SK-N-SH treated with all-trans-retinoic acid at 6 μM for 48 hours (cell line): ENCODE results near the gene FBXO45.
A peak's percentile ranks its signal among the peaks of the same experiment; 100 is the strongest.

ENCODE experiments used
- ATAC-seq: fragments of 200-7000 bp; cut with Tn5 transposase; 3 replicates; pipeline ENCODE4 v1.9.1; 2020; ENCODE audit warnings: mild to moderate bottlenecking, moderate library complexity
- ARNTL ChIP-seq: fragments of 450-650 bp; formaldehyde crosslinking; IDR thresholded peaks from 2 replicates; pipeline ENCODE4 v1.5.0; 2020; ENCODE audit warnings: low read depth, mild to moderate bottlenecking, moderate library complexity, borderline replicate concordance
- BACH2 ChIP-seq: fragments of 250-450 bp; sonication (Bioruptor Pico); IDR thresholded peaks from 2 replicates; pipeline ENCODE4 v1.9.0; 2021; ENCODE audit warnings: mild to moderate bottlenecking, borderline replicate concordance
- CSDC2 ChIP-seq: fragments of 250-450 bp; sonication (Bioruptor Pico); IDR thresholded peaks from 2 replicates; pipeline ENCODE4 v1.5.0; 2020; ENCODE audit warnings: mild to moderate bottlenecking, moderate library complexity
- ESRRG ChIP-seq: fragments of 250-450 bp; sonication (Bioruptor Pico); IDR thresholded peaks from 2 replicates; pipeline ENCODE4 v1.6.1; 2021; ENCODE audit warnings: mild to moderate bottlenecking
- GLIS3 ChIP-seq: fragments of 250-450 bp; sonication (Bioruptor Pico); IDR thresholded peaks from 2 replicates; pipeline ENCODE4 v1.5.0; 2020; ENCODE audit warnings: mild to moderate bottlenecking, moderate library complexity
- ISL1 ChIP-seq: fragments of 250-450 bp; sonication (Bioruptor Pico); IDR thresholded peaks from 2 replicates; pipeline ENCODE4 v2.1.2; 2022; ENCODE audit warnings: mild to moderate bottlenecking, moderate library complexity
- PPARA ChIP-seq: fragments of 250-450 bp; sonication (Bioruptor Pico); IDR thresholded peaks from 2 replicates; pipeline ENCODE4 v1.5.0; 2020; ENCODE audit warnings: mild to moderate bottlenecking, borderline replicate concordance
- RARB ChIP-seq: fragments of 250-450 bp; sonication (Bioruptor Pico); IDR thresholded peaks from 2 replicates; pipeline ENCODE4 v1.8.0; 2021; ENCODE audit warnings: mild to moderate bottlenecking, moderate library complexity
- SNAI2 ChIP-seq: fragments of 250-450 bp; sonication (Bioruptor Pico); IDR thresholded peaks from 2 replicates; pipeline ENCODE4 v1.5.0; 2020; ENCODE audit warnings: mild to moderate bottlenecking, moderate library complexity
- TCF4 ChIP-seq: fragments of 250-450 bp; sonication (Bioruptor Pico); IDR thresholded peaks from 2 replicates; pipeline ENCODE4 v1.8.0; 2021; ENCODE audit warnings: mild to moderate bottlenecking, moderate library complexity, borderline replicate concordance
- TOX ChIP-seq: fragments of 250-450 bp; sonication (Bioruptor Pico); IDR thresholded peaks from 2 replicates; pipeline ENCODE4 v1.8.0; 2021; ENCODE audit warnings: mild to moderate bottlenecking, moderate library complexity, borderline replicate concordance
- ZC3H10 ChIP-seq: fragments of 250-450 bp; sonication (Bioruptor Pico); IDR thresholded peaks from 2 replicates; pipeline ENCODE4 v1.5.1; 2021; ENCODE audit warnings: mild to moderate bottlenecking, moderate library complexity
- ZFP3 ChIP-seq: fragments of 250-450 bp; sonication (Bioruptor Pico); IDR thresholded peaks from 2 replicates; pipeline ENCODE4 v1.5.0; 2020; ENCODE audit warnings: mild to moderate bottlenecking, moderate library complexity
- ZFP30 ChIP-seq: fragments of 450-650 bp; formaldehyde crosslinking; IDR thresholded peaks from 2 replicates; pipeline ENCODE4 v1.5.0; 2022; ENCODE audit warnings: mild to moderate bottlenecking, moderate library complexity
- ZNF565 ChIP-seq: fragments of 450-650 bp; formaldehyde crosslinking; conservative IDR thresholded peaks from 2 replicates; pipeline ENCODE4 v1.5.0; 2020; ENCODE audit warnings: low read depth, mild to moderate bottlenecking, moderate library complexity
- ZNF70 ChIP-seq: fragments of 450-650 bp; formaldehyde crosslinking; IDR thresholded peaks from 2 replicates; pipeline ENCODE4 v1.5.0; 2020; ENCODE audit warnings: mild to moderate bottlenecking, moderate library complexity
- TF ChIP-seq, protein P1 (sequence below): fragments of 250-450 bp; sonication (Bioruptor Pico); IDR thresholded peaks from 2 replicates; pipeline ENCODE4 v1.5.0; 2020; ENCODE audit warnings: mild to moderate bottlenecking, moderate library complexity
- TF ChIP-seq, protein P2 (sequence below): fragments of 250-450 bp; sonication (Bioruptor Pico); IDR thresholded peaks from 2 replicates; pipeline ENCODE4 v1.8.0; 2021; ENCODE audit warnings: low read depth, mild to moderate bottlenecking, moderate library complexity, borderline replicate concordance
- TF ChIP-seq, protein P3 (sequence below): fragments of 250-450 bp; sonication (Bioruptor Pico); IDR thresholded peaks from 2 replicates; pipeline ENCODE4 v1.8.0; 2020; ENCODE audit warnings: mild to moderate bottlenecking, moderate library complexity, borderline replicate concordance
- TF ChIP-seq, protein P4 (sequence below): fragments of 250-450 bp; sonication (Bioruptor Pico); IDR thresholded peaks from 2 replicates; pipeline ENCODE4 v1.5.1; 2021; ENCODE audit warnings: mild to moderate bottlenecking, moderate library complexity

FBXO45 gene

DNA sequence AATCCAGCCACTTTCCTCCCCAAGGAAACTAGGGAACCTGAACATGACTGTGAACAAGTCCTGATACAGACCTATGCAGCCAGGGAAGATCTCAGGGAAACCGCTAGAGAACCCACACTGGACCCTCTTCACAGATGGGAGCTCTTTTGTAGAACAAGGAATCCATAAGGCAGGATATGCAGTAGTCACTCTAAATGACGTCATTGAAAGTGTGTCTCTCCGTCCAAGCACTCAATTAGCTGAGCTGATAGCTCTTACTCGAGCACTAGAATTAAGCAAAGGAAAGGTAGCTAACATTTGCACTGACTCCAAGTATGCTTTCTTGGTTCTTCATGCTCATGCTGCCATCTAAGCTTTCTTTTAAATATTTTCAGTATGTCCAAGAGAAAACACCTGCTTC, 43.3 kb upstream of the FBXO45 start:
- TF ChIP-seq, protein P1, sequence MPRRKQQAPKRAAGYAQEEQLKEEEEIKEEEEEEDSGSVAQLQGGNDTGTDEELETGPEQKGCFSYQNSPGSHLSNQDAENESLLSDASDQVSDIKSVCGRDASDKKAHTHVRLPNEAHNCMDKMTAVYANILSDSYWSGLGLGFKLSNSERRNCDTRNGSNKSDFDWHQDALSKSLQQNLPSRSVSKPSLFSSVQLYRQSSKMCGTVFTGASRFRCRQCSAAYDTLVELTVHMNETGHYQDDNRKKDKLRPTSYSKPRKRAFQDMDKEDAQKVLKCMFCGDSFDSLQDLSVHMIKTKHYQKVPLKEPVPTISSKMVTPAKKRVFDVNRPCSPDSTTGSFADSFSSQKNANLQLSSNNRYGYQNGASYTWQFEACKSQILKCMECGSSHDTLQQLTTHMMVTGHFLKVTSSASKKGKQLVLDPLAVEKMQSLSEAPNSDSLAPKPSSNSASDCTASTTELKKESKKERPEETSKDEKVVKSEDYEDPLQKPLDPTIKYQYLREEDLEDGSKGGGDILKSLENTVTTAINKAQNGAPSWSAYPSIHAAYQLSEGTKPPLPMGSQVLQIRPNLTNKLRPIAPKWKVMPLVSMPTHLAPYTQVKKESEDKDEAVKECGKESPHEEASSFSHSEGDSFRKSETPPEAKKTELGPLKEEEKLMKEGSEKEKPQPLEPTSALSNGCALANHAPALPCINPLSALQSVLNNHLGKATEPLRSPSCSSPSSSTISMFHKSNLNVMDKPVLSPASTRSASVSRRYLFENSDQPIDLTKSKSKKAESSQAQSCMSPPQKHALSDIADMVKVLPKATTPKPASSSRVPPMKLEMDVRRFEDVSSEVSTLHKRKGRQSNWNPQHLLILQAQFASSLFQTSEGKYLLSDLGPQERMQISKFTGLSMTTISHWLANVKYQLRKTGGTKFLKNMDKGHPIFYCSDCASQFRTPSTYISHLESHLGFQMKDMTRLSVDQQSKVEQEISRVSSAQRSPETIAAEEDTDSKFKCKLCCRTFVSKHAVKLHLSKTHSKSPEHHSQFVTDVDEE (CRISPR knock-in tag), result no peak
- TF ChIP-seq, protein P2, sequence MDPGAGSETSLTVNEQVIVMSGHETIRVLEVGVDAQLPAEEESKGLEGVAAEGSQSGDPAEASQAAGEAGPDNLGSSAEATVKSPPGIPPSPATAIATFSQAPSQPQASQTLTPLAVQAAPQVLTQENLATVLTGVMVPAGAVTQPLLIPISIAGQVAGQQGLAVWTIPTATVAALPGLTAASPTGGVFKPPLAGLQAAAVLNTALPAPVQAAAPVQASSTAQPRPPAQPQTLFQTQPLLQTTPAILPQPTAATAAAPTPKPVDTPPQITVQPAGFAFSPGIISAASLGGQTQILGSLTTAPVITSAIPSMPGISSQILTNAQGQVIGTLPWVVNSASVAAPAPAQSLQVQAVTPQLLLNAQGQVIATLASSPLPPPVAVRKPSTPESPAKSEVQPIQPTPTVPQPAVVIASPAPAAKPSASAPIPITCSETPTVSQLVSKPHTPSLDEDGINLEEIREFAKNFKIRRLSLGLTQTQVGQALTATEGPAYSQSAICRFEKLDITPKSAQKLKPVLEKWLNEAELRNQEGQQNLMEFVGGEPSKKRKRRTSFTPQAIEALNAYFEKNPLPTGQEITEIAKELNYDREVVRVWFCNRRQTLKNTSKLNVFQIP (CRISPR knock-in tag), result no peak
- TF ChIP-seq ISL1 (CRISPR knock-in tag) (no peak), ZFP30 (no peak)
- TF ChIP-seq, protein P3, sequence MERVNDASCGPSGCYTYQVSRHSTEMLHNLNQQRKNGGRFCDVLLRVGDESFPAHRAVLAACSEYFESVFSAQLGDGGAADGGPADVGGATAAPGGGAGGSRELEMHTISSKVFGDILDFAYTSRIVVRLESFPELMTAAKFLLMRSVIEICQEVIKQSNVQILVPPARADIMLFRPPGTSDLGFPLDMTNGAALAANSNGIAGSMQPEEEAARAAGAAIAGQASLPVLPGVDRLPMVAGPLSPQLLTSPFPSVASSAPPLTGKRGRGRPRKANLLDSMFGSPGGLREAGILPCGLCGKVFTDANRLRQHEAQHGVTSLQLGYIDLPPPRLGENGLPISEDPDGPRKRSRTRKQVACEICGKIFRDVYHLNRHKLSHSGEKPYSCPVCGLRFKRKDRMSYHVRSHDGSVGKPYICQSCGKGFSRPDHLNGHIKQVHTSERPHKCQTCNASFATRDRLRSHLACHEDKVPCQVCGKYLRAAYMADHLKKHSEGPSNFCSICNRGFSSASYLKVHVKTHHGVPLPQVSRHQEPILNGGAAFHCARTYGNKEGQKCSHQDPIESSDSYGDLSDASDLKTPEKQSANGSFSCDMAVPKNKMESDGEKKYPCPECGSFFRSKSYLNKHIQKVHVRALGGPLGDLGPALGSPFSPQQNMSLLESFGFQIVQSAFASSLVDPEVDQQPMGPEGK, result no peak
- no peak for ATAC-seq

DNA sequence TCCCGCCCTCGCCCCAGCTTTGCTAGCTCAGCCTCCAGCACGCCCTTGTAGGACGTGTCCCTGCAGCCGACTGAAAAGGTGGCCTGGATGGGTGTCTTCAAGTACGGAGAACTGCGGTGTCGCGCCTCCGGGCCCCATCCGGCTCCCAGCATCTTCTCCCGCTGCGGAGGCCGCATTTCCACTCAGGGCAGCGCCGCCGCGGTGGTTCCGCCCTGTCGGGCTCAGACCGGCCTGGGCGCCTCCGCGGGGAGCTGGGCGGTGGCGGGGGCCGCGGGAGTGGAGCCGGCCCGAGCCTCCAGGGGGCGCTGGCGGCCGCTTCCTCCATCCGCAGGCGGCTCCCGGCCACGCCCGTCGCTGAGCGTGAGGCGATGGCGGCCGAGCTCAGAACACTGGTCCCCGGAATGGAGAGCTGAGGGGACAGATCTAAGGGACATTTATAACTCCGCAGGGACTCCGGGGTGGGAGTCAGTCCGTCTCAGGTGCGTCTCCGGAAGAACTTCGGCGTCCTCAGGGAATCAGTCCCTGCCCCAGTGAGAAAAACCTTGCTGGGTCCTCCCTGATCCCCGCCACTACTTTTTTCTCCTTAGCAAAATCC, 39.7 kb upstream of the FBXO45 start:
- no peak for TF ChIP-seq TCF4 (CRISPR knock-in tag)

DNA sequence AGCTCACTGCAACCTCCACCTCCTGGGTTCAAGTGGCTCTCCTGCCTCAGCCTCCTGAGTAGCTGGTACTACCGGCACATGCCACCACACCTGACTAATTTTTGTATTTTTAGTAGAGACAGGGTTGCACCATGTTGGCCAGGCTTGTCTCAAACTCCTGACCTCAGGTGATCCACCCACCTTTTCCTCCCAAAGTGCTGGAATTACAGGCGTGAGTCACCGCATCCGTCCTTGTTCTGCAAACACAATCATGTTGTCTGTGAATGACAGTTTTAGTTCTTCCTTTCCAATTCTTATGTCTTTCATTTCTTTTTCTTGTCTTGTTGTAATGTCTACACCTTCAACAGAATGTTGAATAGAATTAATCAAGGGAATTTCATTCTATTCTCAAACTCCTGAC, 37.0 kb upstream of the FBXO45 start:
- ATAC-seq, result no peak
- TF ChIP-seq ESRRG (CRISPR knock-in tag) (no peak), GLIS3 (CRISPR knock-in tag) (no peak), ZFP3 (no peak), ZC3H10 (no peak)
- TF ChIP-seq, protein P4, sequence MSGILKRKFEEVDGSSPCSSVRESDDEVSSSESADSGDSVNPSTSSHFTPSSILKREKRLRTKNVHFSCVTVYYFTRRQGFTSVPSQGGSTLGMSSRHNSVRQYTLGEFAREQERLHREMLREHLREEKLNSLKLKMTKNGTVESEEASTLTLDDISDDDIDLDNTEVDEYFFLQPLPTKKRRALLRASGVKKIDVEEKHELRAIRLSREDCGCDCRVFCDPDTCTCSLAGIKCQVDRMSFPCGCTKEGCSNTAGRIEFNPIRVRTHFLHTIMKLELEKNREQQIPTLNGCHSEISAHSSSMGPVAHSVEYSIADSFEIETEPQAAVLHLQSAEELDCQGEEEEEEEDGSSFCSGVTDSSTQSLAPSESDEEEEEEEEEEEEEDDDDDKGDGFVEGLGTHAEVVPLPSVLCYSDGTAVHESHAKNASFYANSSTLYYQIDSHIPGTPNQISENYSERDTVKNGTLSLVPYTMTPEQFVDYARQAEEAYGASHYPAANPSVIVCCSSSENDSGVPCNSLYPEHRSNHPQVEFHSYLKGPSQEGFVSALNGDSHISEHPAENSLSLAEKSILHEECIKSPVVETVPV (CRISPR knock-in tag), result no peak

More for the DNA sequence above, 39.7 kb upstream of the FBXO45 start:
- peak; percentile 99 for ATAC-seq

DNA sequence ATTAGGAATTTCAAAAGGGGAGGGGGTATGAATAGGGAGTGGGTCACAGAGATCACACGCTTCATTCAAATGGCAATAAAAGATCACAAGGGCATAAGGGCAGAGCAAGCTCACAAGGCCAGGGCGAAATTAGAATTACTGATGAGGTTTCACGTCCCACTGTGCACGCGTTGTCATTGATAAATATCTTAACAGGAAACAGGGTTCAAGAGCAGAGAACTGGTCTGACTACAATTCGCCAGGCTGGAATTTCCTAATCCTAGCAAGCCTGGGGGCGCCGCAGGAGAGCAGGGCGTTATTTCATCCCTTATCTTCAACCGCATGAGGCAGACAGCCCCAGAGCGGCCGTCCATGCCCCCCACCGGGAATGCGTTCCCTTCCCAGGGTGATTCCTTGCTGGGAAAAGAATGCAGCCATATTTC, 35.2 kb upstream of the FBXO45 start:
- TF ChIP-seq ISL1 (CRISPR knock-in tag) (no peak), ZFP3 (no peak), BACH2 (CRISPR knock-in tag) (no peak), ZFP30 (no peak), TCF4 (CRISPR knock-in tag) (no peak), RARB (no peak), GLIS3 (CRISPR knock-in tag) (no peak), ZC3H10 (no peak), ARNTL (no peak), PPARA (CRISPR knock-in tag) (no peak), CSDC2 (CRISPR knock-in tag) (no peak), ZNF565 (CRISPR knock-in tag) (no peak), TOX (CRISPR knock-in tag) (no peak), SNAI2 (CRISPR knock-in tag) (no peak), ZNF70 (no peak)
- TF ChIP-seq, protein P4 (CRISPR knock-in tag), result no peak
- no peak for ATAC-seq
